ENCODE data around the gene DNAJC2. TPM values are rescaled to one million over a fixed set of nuclear protein-coding genes. Genes with fewer than 3 reads are reported as not detected.
A peak's percentile ranks its signal among the peaks of the same experiment; 100 is the strongest.

The DNAJC2 gene
- total RNA-seq, result 8.9 TPM

- H3K36me3 ChIP-seq (ENCODE audit: control insufficient read depth in 3 of 3, insufficient read depth in 3 of 3, low read length in 3 of 3), result peaks cover 4 to 16% (median 9%) of the 10 kb centered on the region in 3 donors
- H3K27me3 ChIP-seq (ENCODE audit: control insufficient read depth in 3 of 3, insufficient read depth in 3 of 3, low read length in 3 of 3), result no peaks in the 10 kb centered on the region
- H3K4me3 ChIP-seq (ENCODE audit: low read length in 3 of 3), result peak within 1 kb of the TSS; percentile 86 to 98 (median 95)
- peak within 1 kb of the TSS; percentile 86 to 94 (median 92) for H3K9ac ChIP-seq (ENCODE audit: low read depth in 1 of 3, low read length in 3 of 3)
- H3K27ac ChIP-seq (ENCODE audit: low read depth, low read length), result peak within 1 kb of the TSS; percentile 75
- H3K9me3 ChIP-seq (ENCODE audit: control insufficient read depth in 3 of 3, low read length in 3 of 3), result no peaks in the 10 kb centered on the region
- H3K4me1 ChIP-seq (ENCODE audit: control insufficient read depth in 3 of 3, insufficient read depth in 3 of 3, low read length in 3 of 3), result peaks cover 26 to 27% (median 26%) of the 10 kb centered on the region in 3 donors
These were observed at the start of gene DNAJC2 for GRCh38 chr7:103344453-103345149. TSS of gene DNAJC2 (minus strand) at chr7:103344767. CDS start at chr7:103344622, 145 bp downstream.

DNA sequence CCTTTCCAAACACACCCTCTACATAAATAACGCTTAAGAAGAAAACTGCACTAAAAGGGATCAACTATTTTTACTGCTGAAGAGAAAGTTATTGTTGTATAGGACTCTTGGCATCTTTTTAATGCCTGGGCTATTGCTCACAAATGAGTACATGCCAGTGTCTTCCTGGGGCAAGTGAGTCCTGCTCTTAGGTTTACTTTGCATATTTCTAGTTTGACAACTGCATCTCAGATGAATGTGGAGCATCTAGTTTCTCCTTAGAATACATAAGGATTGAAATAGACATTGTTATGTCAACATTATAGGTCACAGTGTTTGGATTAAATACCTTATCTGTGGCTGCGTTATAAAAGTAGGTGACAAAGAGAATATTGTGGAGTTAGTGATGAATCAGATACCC, 47.4 kb upstream of the DNAJC2 start:
- no peaks in the 10 kb centered on the region for H3K9me3 ChIP-seq (ENCODE audit: control insufficient read depth in 3 of 3, low read length in 3 of 3)
- no peaks in the 10 kb centered on the region for H3K27me3 ChIP-seq (ENCODE audit: control insufficient read depth in 3 of 3, insufficient read depth in 3 of 3, low read length in 3 of 3)
- no peak overlapping the region for H3K27ac ChIP-seq (ENCODE audit: low read depth, low read length)
- no peak overlapping the region for H3K4me3 ChIP-seq (ENCODE audit: low read length in 3 of 3)
- no peak overlapping the region for H3K9ac ChIP-seq (ENCODE audit: low read depth in 1 of 3, low read length in 3 of 3)
- no peaks in the 10 kb centered on the region for H3K36me3 ChIP-seq (ENCODE audit: control insufficient read depth in 3 of 3, insufficient read depth in 3 of 3, low read length in 3 of 3)
- H3K4me1 ChIP-seq (ENCODE audit: control insufficient read depth in 3 of 3, insufficient read depth in 3 of 3, low read length in 3 of 3), result no peaks in the 10 kb centered on the region

DNA sequence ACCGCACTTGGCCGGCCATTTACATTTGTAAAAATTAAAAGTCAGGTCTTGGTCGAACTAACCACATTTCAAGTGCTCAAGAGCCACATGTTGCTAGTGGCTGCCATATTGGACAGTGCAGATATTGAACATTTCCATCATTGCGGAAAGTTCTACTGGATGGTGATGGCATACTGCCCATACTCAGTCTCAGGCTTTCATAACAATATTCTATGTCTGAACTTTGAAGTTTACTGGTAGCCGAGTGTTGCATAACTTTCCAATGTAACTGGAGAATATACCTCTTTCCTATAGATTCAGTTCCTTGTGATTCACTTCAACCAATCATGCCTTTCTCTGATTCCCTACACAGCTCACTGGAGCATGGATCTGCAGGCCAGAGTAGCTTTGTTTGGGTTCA, 46.6 kb upstream of the DNAJC2 start:
- H3K9me3 ChIP-seq (ENCODE audit: control insufficient read depth in 3 of 3, low read length in 3 of 3), result no peaks in the 10 kb centered on the region
- H3K4me3 ChIP-seq (ENCODE audit: low read length in 3 of 3), result no peak overlapping the region
- H3K4me1 ChIP-seq (ENCODE audit: control insufficient read depth in 3 of 3, insufficient read depth in 3 of 3, low read length in 3 of 3), result no peaks in the 10 kb centered on the region
- no peaks in the 10 kb centered on the region for H3K36me3 ChIP-seq (ENCODE audit: control insufficient read depth in 3 of 3, insufficient read depth in 3 of 3, low read length in 3 of 3)
- H3K9ac ChIP-seq (ENCODE audit: low read depth in 1 of 3, low read length in 3 of 3), result no peak overlapping the region
- no peaks in the 10 kb centered on the region for H3K27me3 ChIP-seq (ENCODE audit: control insufficient read depth in 3 of 3, insufficient read depth in 3 of 3, low read length in 3 of 3)
- no peak overlapping the region for H3K27ac ChIP-seq (ENCODE audit: low read depth, low read length)

DNA sequence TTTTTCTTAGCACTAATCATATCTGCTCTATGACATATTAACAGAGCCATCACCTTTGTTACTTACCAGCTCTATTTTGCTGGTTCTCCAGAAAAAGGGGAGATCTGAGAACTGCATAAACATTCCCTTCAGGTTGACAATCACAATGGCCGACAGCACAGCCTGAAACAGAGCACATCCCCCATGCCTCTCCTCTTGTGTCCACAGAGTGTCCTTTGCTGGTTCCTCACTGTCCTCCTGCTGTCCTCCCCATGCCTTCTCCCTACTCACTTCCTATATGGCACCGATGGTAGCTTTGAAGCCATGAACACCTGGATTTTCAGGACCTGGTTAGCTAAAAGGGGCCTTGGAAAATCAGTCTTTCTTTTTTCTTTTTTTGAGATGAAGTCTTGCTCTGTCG, 44.7 kb upstream of the DNAJC2 start:
- H3K4me1 ChIP-seq (ENCODE audit: control insufficient read depth in 3 of 3, insufficient read depth in 3 of 3, low read length in 3 of 3), result no peaks in the 10 kb centered on the region
- no peaks in the 10 kb centered on the region for H3K36me3 ChIP-seq (ENCODE audit: control insufficient read depth in 3 of 3, insufficient read depth in 3 of 3, low read length in 3 of 3)
- no peak overlapping the region for H3K9ac ChIP-seq (ENCODE audit: low read depth in 1 of 3, low read length in 3 of 3)
- no peak overlapping the region for H3K4me3 ChIP-seq (ENCODE audit: low read length in 3 of 3)
- no peaks in the 10 kb centered on the region for H3K27me3 ChIP-seq (ENCODE audit: control insufficient read depth in 3 of 3, insufficient read depth in 3 of 3, low read length in 3 of 3)
- H3K27ac ChIP-seq (ENCODE audit: low read depth, low read length), result no peak overlapping the region
- H3K9me3 ChIP-seq (ENCODE audit: control insufficient read depth in 3 of 3, low read length in 3 of 3), result no peaks in the 10 kb centered on the region

DNA sequence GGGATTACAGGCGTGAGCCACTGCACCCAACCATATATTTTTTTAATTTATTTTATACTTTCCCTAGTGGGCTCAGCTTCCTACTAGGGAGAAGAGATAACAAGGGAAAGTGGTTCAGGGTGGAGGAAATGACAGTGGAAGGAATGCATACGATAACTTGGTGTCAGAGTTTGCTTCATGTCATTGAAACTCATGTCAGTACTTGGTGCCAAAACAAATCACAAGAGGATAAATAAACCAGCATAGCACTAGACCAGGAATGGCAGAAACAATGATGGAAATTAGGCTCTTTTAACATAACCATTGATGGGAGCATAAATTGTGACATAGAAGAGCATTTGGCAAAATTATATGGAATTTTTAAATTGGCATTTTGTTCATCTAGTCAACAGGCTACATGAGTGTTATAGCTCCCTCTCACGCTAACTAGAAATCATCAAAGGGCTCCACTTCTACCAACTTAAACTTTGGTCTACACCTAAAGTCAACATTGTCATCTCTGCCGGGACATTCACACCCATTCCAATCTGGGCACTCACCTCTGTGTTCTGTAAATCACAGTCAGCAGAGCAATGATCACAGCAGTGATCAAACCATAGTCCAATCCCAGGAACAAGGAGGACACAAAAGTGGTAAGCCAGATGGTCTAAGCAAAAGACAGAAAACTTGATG, 44.0 kb upstream of the DNAJC2 start:
- no peaks in the 10 kb centered on the region for H3K4me1 ChIP-seq (ENCODE audit: control insufficient read depth in 3 of 3, insufficient read depth in 3 of 3, low read length in 3 of 3)
- no peaks in the 10 kb centered on the region for H3K36me3 ChIP-seq (ENCODE audit: control insufficient read depth in 3 of 3, insufficient read depth in 3 of 3, low read length in 3 of 3)
- no peak overlapping the region for H3K4me3 ChIP-seq (ENCODE audit: low read length in 3 of 3)
- no peaks in the 10 kb centered on the region for H3K27me3 ChIP-seq (ENCODE audit: control insufficient read depth in 3 of 3, insufficient read depth in 3 of 3, low read length in 3 of 3)
- no peaks in the 10 kb centered on the region for H3K9me3 ChIP-seq (ENCODE audit: control insufficient read depth in 3 of 3, low read length in 3 of 3)
- H3K9ac ChIP-seq (ENCODE audit: low read depth in 1 of 3, low read length in 3 of 3), result no peak overlapping the region
- no peak overlapping the region for H3K27ac ChIP-seq (ENCODE audit: low read depth, low read length)

- Histone ChIP-seq H3K9ac (ENCODE audit: low read depth in 1 of 3, low read length in 3 of 3) (no peak overlapping the region), H3K9me3 (ENCODE audit: control insufficient read depth in 3 of 3, low read length in 3 of 3) (no peaks in the 10 kb centered on the region), H3K4me3 (ENCODE audit: low read length in 3 of 3) (no peak overlapping the region), H3K36me3 (ENCODE audit: control insufficient read depth in 3 of 3, insufficient read depth in 3 of 3, low read length in 3 of 3) (no peaks in the 10 kb centered on the region), H3K27ac (ENCODE audit: low read depth, low read length) (no peak overlapping the region), H3K4me1 (ENCODE audit: control insufficient read depth in 3 of 3, insufficient read depth in 3 of 3, low read length in 3 of 3) (no peaks in the 10 kb centered on the region), H3K27me3 (ENCODE audit: control insufficient read depth in 3 of 3, insufficient read depth in 3 of 3, low read length in 3 of 3) (no peaks in the 10 kb centered on the region)
These were observed 42.7 kb upstream of the DNAJC2 start for GRCh38 chr7:103387242-103387641.

- H3K27me3 ChIP-seq (ENCODE audit: control insufficient read depth in 3 of 3, insufficient read depth in 3 of 3, low read length in 3 of 3), result peaks cover 0 to 3% (median 2%) of the 10 kb centered on the region in 3 donors
- H3K9ac ChIP-seq (ENCODE audit: low read depth in 1 of 3, low read length in 3 of 3), result no peak overlapping the region
- no peaks in the 10 kb centered on the region for H3K36me3 ChIP-seq (ENCODE audit: control insufficient read depth in 3 of 3, insufficient read depth in 3 of 3, low read length in 3 of 3)
- H3K9me3 ChIP-seq (ENCODE audit: control insufficient read depth in 3 of 3, low read length in 3 of 3), result no peaks in the 10 kb centered on the region
- H3K4me3 ChIP-seq (ENCODE audit: low read length in 3 of 3), result no peak overlapping the region
- H3K27ac ChIP-seq (ENCODE audit: low read depth, low read length), result no peak overlapping the region
- no peaks in the 10 kb centered on the region for H3K4me1 ChIP-seq (ENCODE audit: control insufficient read depth in 3 of 3, insufficient read depth in 3 of 3, low read length in 3 of 3)
These were observed 37.5 kb upstream of the DNAJC2 start for GRCh38 chr7:103382032-103382402.

DNA sequence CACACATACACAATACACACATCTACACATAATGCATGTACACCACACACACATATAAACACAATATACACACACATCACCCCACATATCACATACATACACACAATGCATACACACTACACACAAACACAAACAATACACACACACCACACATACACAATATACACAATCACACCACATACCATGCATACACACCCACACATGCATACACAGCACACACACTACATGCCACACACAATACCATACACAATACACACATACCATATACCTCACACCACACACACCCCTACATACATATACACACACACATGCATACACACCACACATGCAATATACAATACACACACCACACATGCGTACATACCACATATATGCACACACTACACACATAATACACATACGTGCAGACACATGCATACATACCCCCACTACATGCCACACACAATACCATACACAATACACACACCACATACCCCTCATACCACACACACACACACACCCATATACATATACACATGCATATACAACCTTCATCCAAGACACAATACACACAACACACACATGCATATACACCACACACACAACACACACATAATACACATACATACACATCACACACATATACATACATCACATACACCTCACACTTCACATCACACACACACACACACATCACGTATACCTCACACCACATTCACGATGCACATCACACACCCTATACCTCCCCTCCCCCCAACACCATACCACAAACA, 36.9 kb upstream of the DNAJC2 start:
- Histone ChIP-seq H3K27ac (ENCODE audit: low read depth, low read length) (no peak overlapping the region), H3K36me3 (ENCODE audit: control insufficient read depth in 3 of 3, insufficient read depth in 3 of 3, low read length in 3 of 3) (no peaks in the 10 kb centered on the region), H3K4me3 (ENCODE audit: low read length in 3 of 3) (no peak overlapping the region), H3K9ac (ENCODE audit: low read depth in 1 of 3, low read length in 3 of 3) (no peak overlapping the region), H3K9me3 (ENCODE audit: control insufficient read depth in 3 of 3, low read length in 3 of 3) (no peaks in the 10 kb centered on the region), H3K4me1 (ENCODE audit: control insufficient read depth in 3 of 3, insufficient read depth in 3 of 3, low read length in 3 of 3) (no peaks in the 10 kb centered on the region), H3K27me3 (ENCODE audit: control insufficient read depth in 3 of 3, insufficient read depth in 3 of 3, low read length in 3 of 3) (peaks cover 0 to 3% (median 2%) of the 10 kb centered on the region in 3 donors)

DNA sequence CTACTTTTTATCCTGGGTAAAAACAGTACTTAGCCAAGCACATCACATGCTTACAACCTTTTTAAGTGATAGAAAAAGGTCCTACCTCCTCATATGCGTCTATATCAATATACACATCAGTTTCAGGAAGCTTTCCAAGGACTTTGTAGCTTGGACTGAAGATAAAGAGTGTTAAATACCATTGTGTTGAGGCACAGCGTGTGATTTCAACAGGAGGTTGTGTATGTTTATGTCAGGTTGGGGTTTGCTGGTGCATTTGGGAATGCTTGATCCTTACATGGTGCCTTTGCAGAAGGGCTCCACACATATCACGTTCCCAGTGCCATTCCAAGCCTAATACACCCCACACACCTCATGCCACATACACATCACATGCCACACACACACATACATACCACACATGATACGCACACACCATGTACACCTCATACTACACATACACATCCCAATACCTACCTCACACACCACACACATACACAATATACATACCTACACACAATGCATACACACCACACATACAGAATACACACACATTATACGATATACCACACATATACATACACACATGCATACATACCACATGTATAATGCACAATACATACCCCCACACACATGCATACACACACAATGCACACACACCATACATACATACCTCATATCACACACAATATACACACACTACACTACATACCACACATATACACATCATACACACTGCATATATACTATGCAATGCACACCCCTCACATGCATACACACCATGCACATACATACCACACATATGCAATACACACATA, 36.0 kb upstream of the DNAJC2 start:
- no peaks in the 10 kb centered on the region for H3K9me3 ChIP-seq (ENCODE audit: control insufficient read depth in 3 of 3, low read length in 3 of 3)
- H3K9ac ChIP-seq (ENCODE audit: low read depth in 1 of 3, low read length in 3 of 3), result no peak overlapping the region
- H3K4me1 ChIP-seq (ENCODE audit: control insufficient read depth in 3 of 3, insufficient read depth in 3 of 3, low read length in 3 of 3), result no peaks in the 10 kb centered on the region
- H3K27ac ChIP-seq (ENCODE audit: low read depth, low read length), result no peak overlapping the region
- peaks cover 0 to 3% (median 2%) of the 10 kb centered on the region in 3 donors for H3K27me3 ChIP-seq (ENCODE audit: control insufficient read depth in 3 of 3, insufficient read depth in 3 of 3, low read length in 3 of 3)
- H3K4me3 ChIP-seq (ENCODE audit: low read length in 3 of 3), result no peak overlapping the region
- H3K36me3 ChIP-seq (ENCODE audit: control insufficient read depth in 3 of 3, insufficient read depth in 3 of 3, low read length in 3 of 3), result no peaks in the 10 kb centered on the region
